ENCODE data around the gene CHM. TPM values are rescaled to one million over a fixed set of nuclear protein-coding genes. Genes with fewer than 3 reads are reported as not detected.

Gene CHM
- total RNA-seq, 4 donors from 2014 or later, result 21.3 to 53.8 (median 39.9) TPM

- intact Hi-C loops (cut with DNase I; ENCODE audit: low total_unique reads), result no loop called here
- no peak for TF ChIP-seq POLR2A (IDR thresholded peaks at IDR 0.05)
- TF ChIP-seq CTCF (IDR thresholded peaks at IDR 0.05), result no peak
- Histone ChIP-seq H3K9me3 (no peaks in the 10 kb centered on the region), H3K4me1 (peaks cover 0 to 5% of the 10 kb centered on the region in 2 donors), H3K27me3 (no peaks in the 10 kb centered on the region), H3K4me3 (peak overlapping the region; percentile 43 to 45), H3K27ac (peak overlapping the region; percentile 70 to 84), H3K36me3 (no peaks in the 10 kb centered on the region)
- DNase-seq, result no peak
Observed at GRCh38 chrX:86047936-86048280, 550 bp upstream of the CHM start.

- no peak for DNase-seq
- TF ChIP-seq CTCF (IDR thresholded peaks at IDR 0.05) (no peak), POLR2A (IDR thresholded peaks at IDR 0.05) (no peak)
- H3K27me3 ChIP-seq, result no peaks in the 10 kb centered on the region
- intact Hi-C loops (cut with DNase I; ENCODE audit: low total_unique reads), result no loop called here
- no peaks in the 10 kb centered on the region for H3K36me3 ChIP-seq
- H3K27ac ChIP-seq, result no peak overlapping the region
- H3K4me1 ChIP-seq, result peaks cover 0 to 5% of the 10 kb centered on the region in 2 donors
- no peaks in the 10 kb centered on the region for H3K9me3 ChIP-seq
- no peak overlapping the region for H3K4me3 ChIP-seq
Observed at GRCh38 chrX:86044216-86044615, 3.1 kb downstream of the CHM start.

DNA sequence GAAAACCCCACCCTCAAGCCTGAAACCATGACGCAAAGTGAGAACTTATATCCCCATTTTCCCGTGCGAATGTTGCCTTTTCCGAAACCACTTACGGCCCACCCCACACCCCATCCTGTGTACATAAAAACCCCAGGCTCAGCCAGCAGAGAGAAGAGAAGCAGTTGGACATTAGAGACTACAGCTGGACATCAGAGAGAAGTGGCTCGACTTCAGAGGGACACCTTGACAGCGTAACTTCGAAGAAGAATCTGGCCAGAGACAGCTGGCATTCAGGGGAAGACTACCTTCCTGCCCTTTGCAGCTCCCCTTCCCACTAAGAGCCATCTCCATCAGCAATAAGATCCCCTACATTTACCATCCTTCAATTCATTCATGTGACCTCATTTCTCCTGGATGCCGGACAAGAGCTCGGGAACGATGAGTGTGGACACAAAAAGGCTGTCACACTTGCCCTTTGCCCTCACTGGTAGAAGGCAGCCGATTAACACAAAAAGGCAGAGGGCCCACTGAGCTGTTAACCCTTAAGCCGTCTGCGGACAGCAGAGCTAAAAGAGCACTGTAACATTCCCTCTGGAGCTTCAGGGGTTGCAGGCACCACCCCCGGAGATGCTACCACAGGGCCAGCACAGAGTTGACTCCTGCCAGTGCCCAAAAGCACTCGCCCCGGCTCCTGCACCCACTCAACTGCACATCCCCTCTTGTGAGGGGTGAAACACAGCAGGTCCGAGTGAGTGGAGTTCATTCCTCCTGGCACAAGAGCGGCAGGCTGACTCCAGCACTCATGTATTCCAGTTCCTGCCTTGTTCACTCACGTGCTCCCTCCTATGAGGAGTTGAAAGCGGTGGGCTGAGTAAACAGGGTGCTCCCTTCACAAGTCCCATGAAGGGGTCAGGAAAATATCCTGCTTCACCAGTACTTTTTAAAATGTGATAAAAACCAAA is 7.5 kb downstream of the CHM start:
- no peak for TF ChIP-seq POLR2A (IDR thresholded peaks at IDR 0.05)
- no peak for TF ChIP-seq CTCF (IDR thresholded peaks at IDR 0.05)
- DNase-seq, result no peak
- Histone ChIP-seq H3K9me3 (no peaks in the 10 kb centered on the region), H3K4me1 (no peaks in the 10 kb centered on the region), H3K27me3 (no peaks in the 10 kb centered on the region), H3K4me3 (no peak overlapping the region), H3K27ac (no peak overlapping the region), H3K36me3 (no peaks in the 10 kb centered on the region)
- intact Hi-C loops (cut with DNase I; ENCODE audit: low total_unique reads), result no loop called here

- TF ChIP-seq POLR2A (IDR thresholded peaks at IDR 0.05) (no peak), CTCF (IDR thresholded peaks at IDR 0.05) (no peak)
- DNase-seq, result no peak
- H3K9me3 ChIP-seq, result no peaks in the 10 kb centered on the region
- no peak overlapping the region for H3K27ac ChIP-seq
- no peak overlapping the region for H3K4me3 ChIP-seq
- intact Hi-C loops (cut with DNase I; ENCODE audit: low total_unique reads), result no loop called here
- no peaks in the 10 kb centered on the region for H3K4me1 ChIP-seq
- no peaks in the 10 kb centered on the region for H3K27me3 ChIP-seq
- no peaks in the 10 kb centered on the region for H3K36me3 ChIP-seq
Observed at GRCh38 chrX:86033385-86033784, 14.0 kb downstream of the CHM start.

DNA sequence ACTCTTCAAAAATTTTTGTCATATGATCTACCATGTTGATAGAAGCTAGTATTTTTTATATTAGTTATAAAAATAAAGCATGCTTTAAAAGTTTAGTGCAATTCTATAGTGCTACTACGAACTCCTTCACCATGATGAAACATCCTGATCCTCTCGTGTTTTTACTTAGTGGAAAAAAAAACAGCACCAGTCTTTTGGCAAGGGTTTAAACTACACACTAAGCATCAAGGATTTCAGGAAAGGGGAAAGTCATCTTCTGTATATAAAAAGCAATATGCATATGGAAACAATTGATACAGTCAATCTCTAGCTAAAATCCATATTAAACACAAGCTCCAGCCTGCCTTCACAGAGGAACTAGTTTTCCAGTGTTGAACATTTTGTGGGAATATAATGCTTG is 18.7 kb downstream of the CHM start:
- Histone ChIP-seq H3K27ac (no peak overlapping the region), H3K27me3 (no peaks in the 10 kb centered on the region), H3K36me3 (no peaks in the 10 kb centered on the region), H3K9me3 (no peaks in the 10 kb centered on the region), H3K4me3 (no peak overlapping the region), H3K4me1 (no peaks in the 10 kb centered on the region)
- intact Hi-C loops (cut with DNase I; ENCODE audit: low total_unique reads), result no loop called here
- DNase-seq, result no peak
- no peak for TF ChIP-seq CTCF (IDR thresholded peaks at IDR 0.05)
- no peak for TF ChIP-seq POLR2A (IDR thresholded peaks at IDR 0.05)

All from uterus (tissue), 4 donors.